HG03196 (cell line): ENCODE results near the gene ATP8A2.

Source experiments
- ATAC-seq: cut with Tn5 transposase; IDR thresholded peaks from one replicate; pipeline ENCODE4 v1.9.1; 2021; ENCODE audit not compliant: unreplicated experiment

Gene ATP8A2

GRCh38 chr13:25722893-25723292, 351.1 kb downstream of the ATP8A2 start:
- ATAC-seq = no peak

- no peak for ATAC-seq
Observed at GRCh38 chr13:25725104-25725503, 353.3 kb downstream of the ATP8A2 start.

GRCh38 chr13:25727250-25727649, 355.5 kb downstream of the ATP8A2 start:
- ATAC-seq = no peak

- no peak for ATAC-seq
Observed at GRCh38 chr13:25727810-25728209, 356.0 kb downstream of the ATP8A2 start.

- ATAC-seq = no peak
Observed at GRCh38 chr13:25729201-25729600, 357.4 kb downstream of the ATP8A2 start.

- ATAC-seq = no peak
Observed at GRCh38 chr13:25731037-25731436, 359.3 kb downstream of the ATP8A2 start.

GRCh38 chr13:25731536-25731935, 359.8 kb downstream of the ATP8A2 start:
- ATAC-seq = no peak

GRCh38 chr13:25732111-25732865, 360.5 kb downstream of the ATP8A2 start:
- ATAC-seq = no peak

- no peak for ATAC-seq
Observed at GRCh38 chr13:25733001-25733491, 361.3 kb downstream of the ATP8A2 start.

GRCh38 chr13:25733696-25734435, 362.1 kb downstream of the ATP8A2 start:
- ATAC-seq = no peak

GRCh38 chr13:25738342-25739196, 366.8 kb downstream of the ATP8A2 start:
- no peak for ATAC-seq

GRCh38 chr13:25739376-25739775, 367.6 kb downstream of the ATP8A2 start:
- no peak for ATAC-seq

- ATAC-seq = no peak
Observed at GRCh38 chr13:25741796-25742195, 370.0 kb downstream of the ATP8A2 start.

GRCh38 chr13:25742220-25742619, 370.4 kb downstream of the ATP8A2 start:
- ATAC-seq = no peak

- ATAC-seq = no peak
Observed at GRCh38 chr13:25743421-25743820, 371.6 kb downstream of the ATP8A2 start.

GRCh38 chr13:25744178-25744577, 372.4 kb downstream of the ATP8A2 start:
- no peak for ATAC-seq

GRCh38 chr13:25746131-25746530, 374.4 kb downstream of the ATP8A2 start:
- no peak for ATAC-seq

GRCh38 chr13:25752957-25753551, 381.3 kb downstream of the ATP8A2 start:
- no peak for ATAC-seq

- no peak for ATAC-seq
Observed at GRCh38 chr13:25753976-25754375, 382.2 kb downstream of the ATP8A2 start.

GRCh38 chr13:25756251-25756650, 384.5 kb downstream of the ATP8A2 start:
- no peak for ATAC-seq

GRCh38 chr13:25756912-25757311, 385.1 kb downstream of the ATP8A2 start:
- no peak for ATAC-seq
